Measurements from ENCODE around the gene RBM12.

- TF ChIP-seq CTCF (IDR thresholded peaks at IDR 0.05) (no peak), POLR2AphosphoS5 (IDR thresholded peaks at IDR 0.05; ENCODE audit: low read depth, low read length) (no peak), REST (IDR thresholded peaks at IDR 0.05; ENCODE audit: insufficient read depth in 1 of 2, low read depth in 2 of 2, low read length in 1 of 2) (no peak)
Observed at GRCh38 chr20:35636095-35636494, 28.6 kb downstream of the RBM12 start.
